Neural progenitor cell (in vitro differentiated cells): Measurements from ENCODE around the gene LMBRD2.

Experiments used
- CTCF ChIP-seq: fragments of 200-600 bp; sonication (generic); IDR thresholded peaks from 2 replicates; pipeline ENCODE4 v1.5.1; 2017; ENCODE audit warnings: antibody characterized with exemption, mild to moderate bottlenecking
- EZH2phosphoT487 ChIP-seq: fragments of 200-600 bp; sonication (generic); IDR thresholded peaks from 2 replicates; pipeline ENCODE4 v1.6.1; 2017; ENCODE audit warnings: antibody characterized with exemption

- TF ChIP-seq CTCF (no peak), EZH2phosphoT487 (no peak)
Measured at GRCh38 chr5:36155291-36155690, 3.6 kb upstream of the LMBRD2 start.
